ENCODE measurements around the gene PHTF2.

GRCh38 chr7:77933394-77933793 is 134.8 kb downstream of the PHTF2 start:
- no peak for TF ChIP-seq CTCF (conservative IDR thresholded peaks at IDR 0.05)
- no peak for TF ChIP-seq EZH2 (IDR thresholded peaks at IDR 0.05; ENCODE audit: low read depth)

Data from PC-9 (cell line).